LNCAP (cell line): ENCODE measurements around the gene STMND1.

Source experiments
- CTCF ChIP-seq: fragments of 450-650 bp; IDR thresholded peaks from 2 replicates; pipeline ENCODE4 v1.5.1; 2017; ENCODE audit warnings: mild to moderate bottlenecking

The STMND1 gene

GRCh38 chr6:17062871-17063440, 38.9 kb upstream of the STMND1 start:
- TF ChIP-seq CTCF, result no peak

GRCh38 chr6:17064975-17065374, 36.9 kb upstream of the STMND1 start:
- TF ChIP-seq CTCF, result no peak

- TF ChIP-seq CTCF, result no peak
Measured at GRCh38 chr6:17066610-17067009, 35.2 kb upstream of the STMND1 start.

- no peak for TF ChIP-seq CTCF
Measured at GRCh38 chr6:17081273-17081672, 20.6 kb upstream of the STMND1 start.

- no peak for TF ChIP-seq CTCF
Measured at GRCh38 chr6:17081860-17082508, 19.9 kb upstream of the STMND1 start.

- no peak for TF ChIP-seq CTCF
Measured at GRCh38 chr6:17083397-17083796, 18.5 kb upstream of the STMND1 start.

GRCh38 chr6:17086469-17086868, 15.4 kb upstream of the STMND1 start:
- TF ChIP-seq CTCF, result peak; percentile 72
